A549 (cell line): Measurements from ENCODE around the gene LCN15. TPM values are rescaled to one million over a fixed set of nuclear protein-coding genes. Genes with fewer than 3 reads are reported as not detected.

Experiments
- ATAC-seq, 2 experiments: fragments of 200-7000 bp in 1 of 2; fragments of >200 bp in 1 of 2; cut with Nextera tagmentation in 1 of 2; cut with Tn5 transposase in 1 of 2; 3 replicates each; pipeline versions ENCODE4 v1.8.0 to v1.9.1; 2018 to 2020; ENCODE audit warnings: mild to moderate bottlenecking in 1 of 2, moderate library complexity in 1 of 2
- CTCF ChIA-PET: fragments of 300-600 bp; sonication (Branson Sonifier 250); formaldehyde crosslinking; extraction: SDS; loops from one replicate; lab custom pipeline; 2021; ENCODE audit warnings: antibody characterized with exemption, inconsistent platforms; lab: Yijun Ruan, JAX
- POLR2A ChIA-PET: fragments of 350-600 bp; formaldehyde crosslinking; extraction: SDS; loops from one replicate; lab custom pipeline; 2021; ENCODE audit warnings: antibody characterized with exemption, inconsistent platforms; lab: Yijun Ruan, JAX
- DNase-seq, 2 experiments: peaks; one replicate each; pipeline versions ENCODE4 v3.0.0 to v3.0.0-alpha.2; 2011 to 2016; ENCODE audit warnings: low read depth in 1 of 2, low spot score in 1 of 2
- FAIRE-seq: peaks from 2 replicates; lab custom pipeline; 2011; peaks lifted over from hg19 to GRCh38; lab: Jason Lieb, UNC
- H3K27ac ChIP-seq, 2 experiments: fragments of >200 bp; sonication (Bioruptor Twin); formaldehyde crosslinking; 3 replicates each; pipeline ENCODE4 v1.5.1; 2016 to 2017
- H3K4me1 ChIP-seq: fragments of >200 bp; sonication (Bioruptor Twin); formaldehyde crosslinking; 3 replicates; pipeline ENCODE4 v1.6.1; 2016
- H3K4me2 ChIP-seq: fragments of >200 bp; sonication (Bioruptor Twin); formaldehyde crosslinking; 3 replicates; pipeline ENCODE4 v1.6.1; 2016
- H3K4me3 ChIP-seq: fragments of >200 bp; sonication (Bioruptor Twin); formaldehyde crosslinking; 3 replicates; pipeline ENCODE4 v1.5.1; 2016
- H3K9me3 ChIP-seq: fragments of >200 bp; sonication (Bioruptor Twin); formaldehyde crosslinking; 3 replicates; pipeline ENCODE4 v1.6.1; 2016
- CTCF ChIP-seq: fragments of >200 bp; sonication (Bioruptor Twin); formaldehyde crosslinking; IDR thresholded peaks from 3 replicates; pipeline ENCODE4 v1.5.1; 2016
- EHMT2 ChIP-seq: fragments of 200-600 bp; sonication (generic); IDR thresholded peaks from 2 replicates; pipeline ENCODE4 v1.6.1; 2016; ENCODE audit warnings: antibody characterized with exemption, low read depth, mild to moderate bottlenecking, moderate library complexity
- ELK1 ChIP-seq: fragments of 150-350 bp; IDR thresholded peaks from 2 replicates; pipeline ENCODE4 v1.6.1; 2014; ENCODE audit warnings: low read depth, mild to moderate bottlenecking, low read length
- ESRRA ChIP-seq: fragments of 150-350 bp; IDR thresholded peaks from 2 replicates; pipeline ENCODE4 v1.6.1; 2014; ENCODE audit warnings: mild to moderate bottlenecking, low read length, borderline replicate concordance
- GATA3 ChIP-seq: IDR thresholded peaks from 2 replicates; pipeline ENCODE4 v1.6.1; 2012; ENCODE audit warnings: borderline replicate concordance
- HDAC2 ChIP-seq: fragments of 200-600 bp; sonication (generic); IDR thresholded peaks from 2 replicates; pipeline ENCODE4 v1.6.1; 2016
- HES2 ChIP-seq: fragments of >200 bp; sonication (Bioruptor Twin); formaldehyde crosslinking; IDR thresholded peaks from 2 replicates; pipeline ENCODE4 v1.6.1; 2016
- HEYL ChIP-seq: fragments of 250-450 bp; sonication (Bioruptor Pico); IDR thresholded peaks from 2 replicates; pipeline ENCODE4 v1.8.0; 2021; ENCODE audit warnings: mild to moderate bottlenecking, moderate library complexity
- HOXB13 ChIP-seq: fragments of 250-450 bp; sonication (Bioruptor Pico); IDR thresholded peaks from 2 replicates; pipeline ENCODE4 v1.5.0; 2020; ENCODE audit warnings: low read depth, mild to moderate bottlenecking, moderate library complexity
- HOXB5 ChIP-seq: fragments of 250-450 bp; sonication (Bioruptor Pico); IDR thresholded peaks from 2 replicates; pipeline ENCODE4 v1.5.0; 2020; ENCODE audit warnings: mild to moderate bottlenecking, moderate library complexity
- JUNB ChIP-seq: fragments of >200 bp; sonication (Bioruptor Twin); formaldehyde crosslinking; IDR thresholded peaks from 2 replicates; pipeline ENCODE4 v1.6.1; 2016
- MAFK ChIP-seq: fragments of 450-650 bp; IDR thresholded peaks from 2 replicates; pipeline ENCODE4 v1.6.1; 2014; ENCODE audit not compliant: partially characterized antibody
- MAX ChIP-seq: IDR thresholded peaks from 2 replicates; pipeline ENCODE4 v1.6.1; 2012
- MAZ ChIP-seq: fragments of 150-350 bp; IDR thresholded peaks from 2 replicates; pipeline ENCODE4 v1.6.1; 2014; ENCODE audit warnings: antibody characterized with exemption, low read depth, low read length, borderline replicate concordance
- MYC ChIP-seq: IDR thresholded peaks from 2 replicates; pipeline ENCODE4 v1.6.1; 2012; ENCODE audit warnings: mild to moderate bottlenecking, inconsistent platforms, low read length, improper control_type of control experiment, borderline replicate concordance
- RAD21 ChIP-seq, 2 experiments: fragments of >200 bp in 1 of 2; sonication (Bioruptor Twin) in 1 of 2; formaldehyde crosslinking in 1 of 2; IDR thresholded peaks in 1 of 2; conservative IDR thresholded peaks in 1 of 2; 2 replicates in 1 of 2; 3 replicates in 1 of 2; pipeline ENCODE4 v1.6.1; 2012 to 2018; ENCODE audit warnings: inconsistent platforms in 1 of 2
- RCOR1 ChIP-seq: fragments of 150-350 bp; IDR thresholded peaks from 2 replicates; pipeline ENCODE4 v1.6.1; 2014; ENCODE audit warnings: antibody characterized with exemption, low read length, low read depth
- SMC3 ChIP-seq: fragments of >200 bp; sonication (Bioruptor Twin); formaldehyde crosslinking; IDR thresholded peaks from 3 replicates; pipeline ENCODE4 v1.6.1; 2018; ENCODE audit warnings: inconsistent platforms
- ZNF302 ChIP-seq: fragments of 250-450 bp; sonication (Bioruptor Pico); IDR thresholded peaks from 2 replicates; pipeline ENCODE4 v1.9.0; 2021; ENCODE audit warnings: inconsistent platforms, mild to moderate bottlenecking, moderate library complexity
- WGBS: methylation state at CpG from one replicate; pipeline ENCODE4 v1.1.6; 2017; ENCODE audit errors: missing lambda C conversion rate; 5-methylcytosine and 5-hydroxymethylcytosine counted together
- polyA plus RNA-seq, 4 experiments: library from polyadenylated mRNA; depleted of rRNA in 3 of 4; stranded (reverse); fragments of >200 nt; fragmentation: RNase III in 1 of 4; extraction: RNeasy Plus Mini Kit Qiagen cat#74134 plus additional on column Dnase treatment in 1 of 4; gene quantifications; 2 replicates in 3 of 4; 3 replicates in 1 of 4; pipeline ENCODE4 v1.2.3, GENCODE V29; 2011 to 2017

LCN15 gene
- polyA plus RNA-seq, 2 of the 4 experiments (the other 2 are of a cell fraction) = 0.09 to 0.10 TPM

- ATAC-seq = no peak; a peak in 1 of 6 replicates
- Histone ChIP-seq H3K4me3 (no peak overlapping the region), H3K4me2 (no peak overlapping the region), H3K9me3 (no peaks in the 10 kb centered on the region), H3K27ac (no peak overlapping the region), H3K4me1 (no peaks in the 10 kb centered on the region)
- ChIA-PET CTCF (interaction anchor here (1.3 to 3.0 kb wide), 4 partner anchors 8 to 25 kb away, joined by 3 to 18 read pairs (median 6); partner anchors contain the start of gene LCN8), POLR2A (interaction anchor here (0.6 kb wide), 1 partner anchor 8 kb away, joined by 3 read pairs; no protein-coding TSS in a partner anchor)
- no peak for TF ChIP-seq RAD21 (conservative IDR thresholded peaks at IDR 0.05 in 1 of 2, IDR thresholded peaks at IDR 0.05 in 1 of 2)
- TF ChIP-seq SMC3 = no peak
- TF ChIP-seq HES2 = no peak
- TF ChIP-seq ESRRA = no peak
- TF ChIP-seq EHMT2 = no peak
- TF ChIP-seq HOXB13 (CRISPR knock-in tag) = no peak
- no peak for TF ChIP-seq MAFK
- TF ChIP-seq CTCF = no peak
- no peak for TF ChIP-seq MAX
- TF ChIP-seq HEYL (CRISPR knock-in tag) = no peak
- no peak for TF ChIP-seq ZNF302
- no peak for TF ChIP-seq ELK1
- TF ChIP-seq MYC = no peak
- TF ChIP-seq RCOR1 = no peak
- no peak for TF ChIP-seq MAZ
- WGBS = 81% methylated on average over 7 of the region's 21 CpGs
- FAIRE-seq = no peak
- DNase-seq = no peak
Measured at GRCh38 chr9:136735812-136736480, 28.4 kb downstream of the LCN15 start.

- TF ChIP-seq HOXB5 (CRISPR knock-in tag) (no peak), ESRRA (no peak), JUNB (no peak), HDAC2 (no peak), GATA3 (no peak)
- ATAC-seq (no peak), DNase-seq (no peak), FAIRE-seq (no peak)
- Histone ChIP-seq H3K27ac (no peak overlapping the region), H3K9me3 (no peaks in the 10 kb centered on the region), H3K4me1 (no peaks in the 10 kb centered on the region), H3K4me2 (no peak overlapping the region), H3K4me3 (no peak overlapping the region)
- WGBS = 86% methylated on average over 11 of the region's 12 CpGs
- CTCF ChIA-PET = interaction anchor here (0.6 to 2.1 kb wide), 5 partner anchors 8 to 52 kb away, joined by 3 to 7 read pairs (median 3); no protein-coding TSS in a partner anchor
- POLR2A ChIA-PET = no interaction called here
Measured at GRCh38 chr9:136734837-136735496, 29.4 kb downstream of the LCN15 start.
